Activated CD4-positive, alpha-beta T cell treated with anti-CD3 and anti-CD28 coated beads, Interleukin-2, Interleukin-4, amounts not matched to agents 100 ng/mL and 50 ng/mL, durations not matched to agents 16 hours and 8 hours (primary cell): ENCODE measurements around the gene EYS.

Experiments used
- DNase-seq: peaks from one replicate; pipeline ENCODE4 v3.0.0-alpha.2; 2020; ENCODE audit warnings: low spot score

The EYS gene

GRCh38 chr6:64721865-64722264 is 985.2 kb downstream of the EYS start:
- no peak for DNase-seq

GRCh38 chr6:64717281-64717680 is 989.7 kb downstream of the EYS start:
- no peak for DNase-seq

GRCh38 chr6:64715624-64716023 is 991.4 kb downstream of the EYS start:
- DNase-seq = no peak

- DNase-seq = no peak
Measured at GRCh38 chr6:64714073-64714472, 993.0 kb downstream of the EYS start.

GRCh38 chr6:64713175-64713574 is 993.9 kb downstream of the EYS start:
- DNase-seq = no peak

- DNase-seq = no peak
Measured at GRCh38 chr6:64712606-64713005, 994.4 kb downstream of the EYS start.

GRCh38 chr6:64703922-64704321 is 1003.1 kb downstream of the EYS start:
- no peak for DNase-seq

GRCh38 chr6:64696053-64696452 is 1011.0 kb downstream of the EYS start:
- DNase-seq = no peak

- no peak for DNase-seq
Measured at GRCh38 chr6:64694356-64694755, 1012.7 kb downstream of the EYS start.

- no peak for DNase-seq
Measured at GRCh38 chr6:64691064-64691463, 1016.0 kb downstream of the EYS start.

- no peak for DNase-seq
Measured at GRCh38 chr6:64685401-64685800, 1021.6 kb downstream of the EYS start.

GRCh38 chr6:64683682-64684081 is 1023.3 kb downstream of the EYS start:
- no peak for DNase-seq

- DNase-seq = no peak
Measured at GRCh38 chr6:64681416-64682160, 1025.4 kb downstream of the EYS start.

- no peak for DNase-seq
Measured at GRCh38 chr6:64680446-64680845, 1026.6 kb downstream of the EYS start.

GRCh38 chr6:64679416-64679815 is 1027.6 kb downstream of the EYS start:
- no peak for DNase-seq

GRCh38 chr6:64672651-64673050 is 1034.4 kb downstream of the EYS start:
- DNase-seq = no peak

- no peak for DNase-seq
Measured at GRCh38 chr6:64672131-64672530, 1034.9 kb downstream of the EYS start.

- DNase-seq = no peak
Measured at GRCh38 chr6:64665137-64665536, 1041.9 kb downstream of the EYS start.

- DNase-seq = no peak
Measured at GRCh38 chr6:64664480-64664879, 1042.5 kb downstream of the EYS start.

GRCh38 chr6:64644024-64644423 is 1063.0 kb downstream of the EYS start:
- DNase-seq = no peak

GRCh38 chr6:64630901-64631300 is 1076.1 kb downstream of the EYS start:
- DNase-seq = no peak

- no peak for DNase-seq
Measured at GRCh38 chr6:64622944-64623343, 1084.1 kb downstream of the EYS start.

- DNase-seq = no peak
Measured at GRCh38 chr6:64602993-64603392, 1104.0 kb downstream of the EYS start.

GRCh38 chr6:64591676-64592036 is 1115.4 kb downstream of the EYS start:
- DNase-seq = no peak
